Hematopoietic multipotent progenitor cell treated with erythropoietin and hydrocortisone succinate and interleukin-3 and kit ligand, for 15 days (in vitro differentiated cells): ENCODE measurements around the gene GPRASP2.
"Not testable (repeated sequence)": the region's sequence is repeated elsewhere in the genome, so short reads cannot be mapped to it uniquely, and the experiment has no call there.

Experiments used
- DNase-seq: peaks from one replicate; pipeline ENCODE4 v3.0.0-alpha.2; 2015; ENCODE audit warnings: low spot score

GPRASP2 gene

DNA sequence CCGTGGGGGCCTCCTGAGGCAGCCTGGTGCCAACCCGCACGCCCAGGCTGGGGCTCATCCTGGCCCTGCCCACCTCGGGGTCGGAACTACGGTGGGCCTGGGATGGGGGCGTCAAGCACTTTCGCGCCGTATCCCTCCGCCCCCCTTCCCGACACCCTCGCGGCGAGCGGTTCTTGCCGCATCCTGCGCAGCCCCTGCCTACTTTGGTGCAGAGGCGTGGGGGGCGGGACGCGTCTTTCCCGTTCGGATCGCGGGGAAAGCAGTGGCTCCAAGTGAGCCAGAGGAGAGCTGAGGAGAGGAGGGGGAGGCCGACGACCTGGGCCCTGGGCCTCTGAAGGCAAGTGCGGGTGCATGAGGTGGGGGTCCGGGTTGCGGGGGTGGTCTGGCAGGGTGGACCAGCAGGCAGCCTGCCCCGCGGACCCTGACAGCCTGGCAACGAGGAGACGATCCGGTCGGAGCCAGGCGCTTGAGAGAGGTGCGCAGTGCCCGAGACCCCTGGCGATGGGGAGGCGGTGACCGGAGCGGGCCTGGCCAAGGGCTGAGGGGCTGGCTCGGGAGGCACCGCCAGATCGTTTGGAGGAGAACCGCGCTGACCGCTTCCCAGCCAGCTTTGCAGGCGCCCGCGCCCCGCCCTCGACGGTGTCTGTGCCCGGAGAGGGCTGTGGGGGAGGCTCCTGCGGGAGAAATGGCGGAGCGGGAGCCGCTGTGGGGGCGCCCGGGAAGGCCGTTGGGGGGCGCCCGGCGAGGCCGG, at the start of gene GPRASP2:
GPRASP2 (plus strand) TSS at position 233 of the 751 bp plus-strand sequence. CDS start 2,422 bp downstream, outside the sequence.
- no peak for DNase-seq

- DNase-seq, result not testable (repeated sequence)
Measured at GRCh38 chrX:102663820-102664219, 48.4 kb upstream of the GPRASP2 start.

DNA sequence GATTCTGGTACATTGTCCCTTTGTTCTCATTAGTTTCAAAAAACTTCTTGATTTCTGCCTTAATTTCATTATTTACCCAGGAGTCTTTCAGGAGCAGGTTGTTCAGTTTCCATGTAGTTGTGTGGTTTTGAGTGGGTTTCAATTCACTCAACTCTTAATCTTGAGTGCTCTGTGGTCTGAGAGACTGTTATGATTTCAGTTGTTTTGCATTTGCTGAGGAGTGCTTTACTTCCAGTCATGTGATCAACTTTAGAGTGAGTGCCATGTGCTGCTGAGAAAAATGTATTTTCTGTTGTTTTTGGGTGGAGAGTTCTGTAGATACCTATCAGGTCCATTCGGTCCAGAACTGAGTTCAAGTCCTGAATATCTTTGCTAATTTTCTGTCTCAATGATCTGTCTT, 45.2 kb upstream of the GPRASP2 start:
- not testable (repeated sequence) for DNase-seq

DNA sequence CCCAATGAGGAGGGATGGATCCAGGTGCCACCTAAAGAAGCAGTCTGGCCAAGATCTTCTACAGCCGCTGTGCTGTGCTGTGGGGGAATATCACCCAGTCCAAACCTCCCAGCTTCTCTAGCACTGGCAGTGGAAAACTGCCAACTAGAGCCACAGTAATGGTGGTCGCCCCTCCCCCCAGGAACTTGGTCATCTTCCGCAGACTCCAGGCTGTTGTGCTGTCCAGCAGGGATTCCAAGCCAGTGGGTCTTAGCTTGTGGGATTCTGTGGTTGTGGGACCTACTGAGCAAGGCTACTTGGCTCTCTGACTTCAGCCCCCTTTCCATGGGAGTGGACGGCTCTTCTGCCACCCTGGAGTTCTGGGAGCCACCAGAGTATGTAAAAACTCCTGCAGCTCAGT, 42.7 kb upstream of the GPRASP2 start:
- no peak for DNase-seq

- no peak for DNase-seq
Measured at GRCh38 chrX:102672856-102673255, 39.4 kb upstream of the GPRASP2 start.

GRCh38 chrX:102677479-102677878, 34.8 kb upstream of the GPRASP2 start:
- not testable (repeated sequence) for DNase-seq

DNA sequence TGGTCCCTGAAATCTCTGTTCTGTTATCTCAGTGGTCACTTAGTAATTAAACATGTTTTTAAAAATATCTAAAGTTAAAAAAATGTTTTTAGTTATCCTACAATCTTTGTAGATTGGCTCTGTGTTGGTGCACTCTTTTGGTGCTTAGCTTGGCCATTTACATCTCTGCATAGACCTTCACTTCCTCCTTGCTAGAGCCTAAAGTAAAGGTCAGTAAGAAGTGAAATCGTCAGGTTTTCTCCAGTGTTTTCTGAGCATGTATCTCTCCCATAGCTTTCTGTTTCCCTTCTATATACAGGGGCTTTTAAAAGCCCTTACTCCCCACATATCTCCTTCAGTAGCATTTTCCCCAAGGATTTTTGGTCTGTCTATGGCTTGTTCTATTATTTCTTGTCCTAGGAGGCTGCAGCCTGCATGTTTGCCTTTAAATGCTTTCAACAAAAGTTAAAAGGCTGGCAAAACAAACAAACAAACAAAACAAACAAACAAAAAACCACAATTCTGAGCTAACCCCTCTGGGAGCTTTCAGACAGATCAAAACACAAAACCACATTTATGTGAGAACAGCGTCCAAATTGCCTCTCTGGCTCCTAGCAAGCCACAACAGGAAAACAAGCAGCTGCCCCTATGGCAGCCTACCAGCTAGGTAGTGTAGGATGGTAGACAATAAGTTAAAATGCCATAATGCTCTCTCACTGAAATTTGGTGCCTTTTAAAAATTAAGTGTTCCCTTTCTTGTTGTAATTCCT, 27.3 kb upstream of the GPRASP2 start:
- no peak for DNase-seq

DNA sequence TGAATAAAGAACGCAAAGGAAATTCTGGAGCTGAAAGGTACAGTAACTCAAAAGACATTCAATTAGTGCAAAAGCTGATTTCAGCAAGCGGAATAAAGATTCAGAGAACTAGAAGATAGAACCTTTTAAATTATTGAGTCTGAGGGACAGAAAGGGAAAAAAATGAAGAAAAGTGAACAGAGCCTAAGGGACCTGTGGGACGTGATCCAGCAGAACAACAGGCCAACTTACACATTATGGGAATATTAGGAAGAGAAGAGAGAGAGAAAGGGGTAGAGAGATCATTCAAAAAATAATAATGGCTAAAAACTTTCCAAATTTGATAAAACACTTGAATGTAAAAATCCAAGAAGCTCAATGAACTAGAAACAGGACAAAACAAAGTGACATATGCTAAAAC, 17.5 kb upstream of the GPRASP2 start:
- DNase-seq, result no peak

GRCh38 chrX:102696306-102696705, 15.9 kb upstream of the GPRASP2 start:
- no peak for DNase-seq

GRCh38 chrX:102697494-102697893, 14.8 kb upstream of the GPRASP2 start:
- no peak for DNase-seq

- DNase-seq, result no peak
Measured at GRCh38 chrX:102708900-102709299, 3.3 kb upstream of the GPRASP2 start.

DNA sequence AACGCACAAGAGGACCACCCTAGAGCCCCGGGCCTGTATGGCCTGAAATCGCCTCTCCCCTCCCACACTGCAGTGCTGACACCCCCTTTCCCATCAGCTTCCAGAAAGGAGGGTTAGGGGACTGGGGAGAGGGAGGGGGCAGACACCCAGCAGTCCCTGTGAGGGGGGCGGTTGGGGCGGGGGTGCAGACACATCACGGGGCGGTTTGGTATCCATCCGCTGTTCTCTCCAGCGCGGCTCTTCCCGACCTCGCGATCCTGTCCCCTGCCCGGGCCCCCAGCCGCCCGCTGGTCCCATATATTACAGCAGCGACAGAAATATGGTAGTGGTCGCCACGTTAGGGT, 404 bp upstream of the GPRASP2 start:
- no peak for DNase-seq

DNA sequence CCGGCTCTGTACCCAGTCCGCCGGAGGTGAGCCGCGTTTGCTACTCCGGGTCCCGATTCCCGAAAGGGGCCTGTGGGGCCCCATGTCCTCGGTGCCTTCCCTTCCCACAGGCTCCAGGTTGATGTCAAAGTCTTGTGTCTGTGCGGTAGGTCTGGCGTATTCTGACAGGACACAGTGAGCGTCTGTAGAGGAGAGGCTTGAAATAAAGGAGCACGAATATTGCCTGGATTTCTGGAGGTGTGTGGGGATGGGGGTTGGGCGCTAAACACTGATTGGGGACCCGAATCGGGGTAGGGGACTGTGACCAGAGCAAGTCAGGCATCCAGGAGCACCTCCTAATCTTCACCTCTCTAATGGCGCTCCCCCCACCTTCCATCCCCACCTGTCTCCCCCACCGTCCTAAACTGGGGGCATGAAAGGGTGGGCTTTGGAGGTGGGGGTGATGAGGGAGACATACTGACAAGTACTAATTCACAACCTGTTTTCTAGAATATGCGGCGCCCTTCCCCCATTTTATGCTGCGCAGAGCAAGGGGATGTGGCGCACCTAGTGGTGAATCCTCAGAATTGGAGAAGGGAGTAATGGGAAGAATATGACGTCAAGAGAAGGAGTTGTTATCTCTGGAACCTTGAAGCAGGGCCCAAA, 855 bp downstream of the GPRASP2 start:
- no peak for DNase-seq

- no peak for DNase-seq
Measured at GRCh38 chrX:102714994-102715393, 2.7 kb downstream of the GPRASP2 start.

DNA sequence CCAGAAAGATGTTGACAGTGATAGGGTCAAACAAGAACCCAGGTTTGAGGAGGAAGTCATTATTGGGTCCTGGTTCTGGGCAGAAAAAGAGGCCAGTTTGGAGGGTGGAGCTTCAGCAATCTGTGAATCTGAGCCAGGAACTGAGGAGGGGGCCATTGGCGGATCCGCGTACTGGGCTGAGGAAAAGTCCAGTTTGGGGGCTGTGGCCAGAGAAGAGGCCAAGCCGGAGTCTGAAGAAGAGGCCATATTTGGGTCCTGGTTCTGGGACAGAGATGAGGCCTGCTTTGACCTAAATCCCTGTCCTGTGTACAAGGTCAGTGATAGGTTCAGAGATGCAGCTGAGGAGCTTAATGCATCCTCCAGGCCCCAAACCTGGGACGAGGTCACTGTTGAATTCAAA, 3.7 kb downstream of the GPRASP2 start:
- DNase-seq, result no peak

DNA sequence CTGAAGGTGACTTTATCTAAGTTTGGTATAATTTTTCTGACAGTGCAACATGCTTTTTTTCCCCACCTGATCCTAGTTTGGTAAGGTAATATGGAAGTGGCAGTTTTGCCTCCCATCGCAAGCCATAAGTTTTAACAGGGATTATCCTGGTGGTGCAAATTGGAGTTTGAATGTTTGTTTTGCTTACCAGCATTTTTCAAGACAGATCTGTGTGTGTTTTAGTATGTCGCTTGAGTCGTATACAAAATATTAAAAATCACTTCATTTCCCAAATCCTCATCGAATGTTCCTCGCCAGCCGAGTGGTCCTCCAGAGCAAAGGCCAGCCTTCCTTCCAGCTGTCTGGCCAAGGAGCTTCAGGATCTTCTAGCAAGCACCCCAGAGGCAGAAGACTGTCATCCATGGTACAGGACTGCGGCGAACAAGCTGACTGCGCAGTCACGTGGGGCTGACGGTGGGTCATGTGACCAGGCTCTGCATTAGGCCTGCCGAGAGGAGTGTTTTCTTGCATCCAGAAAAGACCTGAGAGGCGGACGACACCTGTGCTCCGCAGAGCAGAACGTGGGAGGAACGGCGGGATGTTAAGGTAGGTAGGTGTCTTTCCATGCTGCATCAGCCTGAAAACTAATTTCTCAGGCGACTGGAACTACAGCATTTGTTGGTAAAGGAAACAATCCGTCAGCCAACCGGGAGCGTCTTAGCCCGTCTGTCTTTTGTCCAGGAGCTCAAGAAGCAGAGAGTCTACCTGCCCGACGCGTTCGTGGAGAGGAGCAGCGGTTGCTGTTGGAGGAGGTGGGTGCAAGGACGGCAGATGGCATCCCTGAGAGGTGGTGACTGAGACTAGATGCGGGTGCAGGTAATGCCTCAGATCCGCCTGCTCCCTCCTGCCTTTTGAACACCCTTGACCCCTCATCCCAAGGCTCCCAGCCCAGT, 8.3 kb downstream of the GPRASP2 start, which contains the start of gene GPRASP3:
GPRASP3 (plus strand) TSS at position 507 of the 932 bp plus-strand sequence. CDS start 28,253 bp downstream, outside the sequence.
- DNase-seq, result peak; percentile 53

DNA sequence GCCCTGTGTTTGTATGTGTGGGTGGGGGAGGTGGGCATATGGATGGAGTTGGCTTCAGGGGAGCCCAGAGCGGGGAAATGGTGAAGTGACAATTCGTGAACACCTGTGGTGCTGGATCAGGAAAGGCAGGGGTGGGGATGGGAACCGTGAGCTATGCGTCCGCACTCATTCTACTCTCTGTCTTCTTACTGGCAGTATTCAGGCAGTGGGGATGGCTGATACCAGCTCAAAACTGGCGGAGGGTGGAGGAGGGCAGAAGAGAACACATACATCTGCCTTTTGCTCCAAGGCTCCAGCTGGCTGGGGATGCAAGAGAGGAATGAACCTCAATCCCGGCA, 8.9 kb downstream of the GPRASP2 start:
- not testable (repeated sequence) for DNase-seq

DNA sequence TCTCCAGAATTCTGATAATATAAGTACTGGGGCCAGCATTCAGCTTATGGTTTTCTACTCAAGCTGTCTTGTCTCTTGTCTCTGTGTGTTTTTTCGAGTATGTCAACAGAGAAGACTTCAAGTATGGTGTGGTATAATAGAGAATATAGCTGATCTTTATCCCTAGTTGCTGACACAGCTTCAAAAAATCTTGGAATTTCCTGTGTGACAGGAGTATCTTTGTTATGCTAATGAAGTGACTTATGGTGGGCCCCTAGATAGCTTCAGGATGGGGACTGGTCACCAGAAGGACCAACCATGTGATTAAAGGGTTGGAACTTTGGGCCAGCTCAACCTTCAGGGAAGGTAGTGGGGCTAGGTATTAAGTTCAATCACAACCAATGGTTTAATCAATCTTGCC, 11.2 kb downstream of the GPRASP2 start:
- no peak for DNase-seq

- no peak for DNase-seq
Measured at GRCh38 chrX:102727761-102728160, 15.5 kb downstream of the GPRASP2 start.

DNA sequence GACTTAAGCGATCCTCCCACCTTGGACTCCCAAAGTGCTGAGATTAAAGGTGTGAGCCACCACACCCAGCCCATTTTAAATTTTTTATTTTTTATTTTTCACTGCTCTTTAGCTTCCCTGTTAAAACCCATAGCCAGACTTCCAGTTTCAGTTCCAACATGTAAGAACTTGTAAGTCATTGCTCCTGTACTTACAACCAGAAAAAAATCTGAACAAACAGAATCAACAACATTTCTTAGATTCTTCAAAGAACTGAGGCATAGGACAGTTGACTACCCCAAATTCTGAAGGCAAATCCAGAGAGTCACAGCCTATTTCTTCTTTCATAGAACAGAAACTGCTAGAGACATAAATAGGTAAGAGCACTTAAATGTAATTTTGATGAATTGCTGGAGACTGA, 16.4 kb downstream of the GPRASP2 start:
- DNase-seq, result no peak

GRCh38 chrX:102739657-102740056, 27.4 kb downstream of the GPRASP2 start:
- DNase-seq, result no peak

DNA sequence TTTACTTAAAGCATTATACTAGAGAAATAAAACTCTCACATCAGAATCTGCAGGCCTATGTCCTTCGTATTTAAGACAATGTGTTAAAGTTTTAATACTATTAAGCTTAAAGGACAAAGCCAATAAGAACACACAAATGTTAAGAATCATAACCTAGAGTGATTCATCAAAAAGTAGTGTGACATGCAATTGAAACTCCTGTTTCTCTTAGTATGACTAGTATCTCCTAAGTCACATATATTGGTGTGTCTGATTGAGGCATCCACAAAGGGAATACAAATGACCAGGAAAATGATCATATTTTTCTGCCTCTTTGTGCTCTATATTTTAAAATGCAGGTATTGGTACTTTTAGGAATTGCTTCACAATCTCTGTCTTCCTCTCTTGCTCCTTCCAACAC, 32.1 kb downstream of the GPRASP2 start:
- DNase-seq, result no peak
